ENCODE results near the gene ITPR2.
"Not testable (repeated sequence)": the region's sequence is repeated elsewhere in the genome, so short reads cannot be mapped to it uniquely, and the experiment has no call there.

The ITPR2 gene

DNA sequence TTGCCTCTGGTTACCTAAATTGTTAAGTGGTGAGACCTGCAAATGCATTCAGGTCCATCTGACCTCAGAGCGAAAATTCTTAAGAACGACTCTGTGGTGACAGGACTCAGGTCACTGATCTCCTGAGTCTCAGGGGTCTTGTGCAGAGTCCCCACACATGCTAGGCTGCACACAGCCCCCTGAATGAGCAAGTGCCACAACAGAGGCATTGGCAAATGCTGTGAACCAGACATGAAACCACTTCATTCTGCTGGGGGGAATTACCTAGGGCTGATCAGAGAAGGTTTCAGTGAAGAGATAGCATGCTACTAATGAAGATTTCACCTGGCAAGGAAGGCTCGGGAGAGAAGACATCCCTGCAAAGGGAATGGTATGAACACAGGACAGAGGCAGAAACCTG lies 281.6 kb downstream of the ITPR2 start:
- DNase-seq: no peak

DNA sequence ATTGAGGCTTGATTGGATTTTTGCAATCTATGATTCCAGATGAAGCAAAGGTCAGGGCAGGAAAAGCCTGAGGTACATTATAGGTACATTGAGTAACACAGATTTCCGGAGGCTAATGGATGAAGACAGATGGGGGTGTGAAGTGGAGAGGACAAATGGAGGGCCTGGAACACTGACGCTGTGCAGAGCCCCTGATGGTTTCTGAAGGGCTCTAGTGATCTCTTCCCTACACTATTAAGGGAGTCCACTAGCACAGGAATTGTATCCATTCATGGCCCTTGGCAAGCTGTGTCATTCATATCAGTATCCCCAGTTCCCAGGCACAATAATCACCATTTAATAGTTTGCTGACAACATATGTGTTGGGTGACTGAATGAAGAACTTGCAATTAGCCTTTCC lies 284.8 kb downstream of the ITPR2 start:
- no peak for DNase-seq

DNA sequence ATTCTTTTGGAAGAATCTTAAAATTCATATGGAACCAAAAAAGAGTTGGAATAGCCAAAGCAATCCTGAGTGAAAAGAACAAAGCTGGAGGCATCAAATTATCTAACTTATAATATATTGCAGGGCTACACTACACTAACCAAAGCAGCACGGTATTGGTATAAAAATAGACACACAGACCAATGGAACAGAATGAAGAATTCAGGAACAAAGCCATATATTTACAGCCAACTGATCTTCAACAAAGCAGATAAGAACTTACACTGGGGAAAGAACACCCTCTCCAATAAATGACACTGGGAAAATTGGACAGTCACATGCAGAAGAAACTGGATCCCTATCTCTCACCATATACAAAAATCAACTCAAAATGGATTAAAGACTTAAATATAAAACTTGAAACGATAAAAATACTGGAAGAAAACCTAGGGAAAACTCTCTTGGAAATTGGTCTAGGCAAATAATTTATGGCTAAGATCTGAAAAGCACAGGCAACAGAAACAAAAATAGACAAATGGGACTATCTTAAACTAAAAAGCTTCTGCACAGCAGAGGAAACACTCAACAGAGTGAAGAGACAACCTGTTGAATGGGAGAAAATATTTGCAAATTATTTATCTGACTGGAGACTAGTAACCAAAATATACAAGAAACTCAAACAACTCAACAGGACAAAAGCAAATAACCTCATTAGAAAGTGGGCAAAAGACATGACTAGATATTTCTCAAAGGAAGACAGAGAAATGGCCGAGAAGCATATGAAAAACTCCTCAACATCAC lies 286.3 kb downstream of the ITPR2 start:
- DNase-seq: no peak

DNA sequence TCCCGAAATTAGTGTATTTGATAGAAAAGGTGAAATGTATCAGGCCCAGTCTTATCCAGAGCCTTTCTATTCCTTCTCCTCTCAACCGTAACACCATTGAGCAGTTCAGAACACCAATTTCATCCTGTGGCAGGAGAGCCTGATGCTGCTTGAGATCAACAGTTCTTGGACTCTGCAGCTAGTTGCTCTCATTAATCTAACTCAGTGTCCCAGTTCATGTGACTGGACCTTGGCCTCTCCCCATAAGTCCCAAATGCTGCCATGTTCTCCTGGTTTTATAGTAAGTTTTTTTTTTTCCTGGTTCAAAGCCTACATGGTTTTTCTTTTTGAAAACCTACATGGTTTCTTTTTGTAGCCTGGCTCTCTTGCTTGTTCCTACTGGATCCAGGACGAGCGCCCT lies 293.9 kb downstream of the ITPR2 start:
- no peak for DNase-seq

DNA sequence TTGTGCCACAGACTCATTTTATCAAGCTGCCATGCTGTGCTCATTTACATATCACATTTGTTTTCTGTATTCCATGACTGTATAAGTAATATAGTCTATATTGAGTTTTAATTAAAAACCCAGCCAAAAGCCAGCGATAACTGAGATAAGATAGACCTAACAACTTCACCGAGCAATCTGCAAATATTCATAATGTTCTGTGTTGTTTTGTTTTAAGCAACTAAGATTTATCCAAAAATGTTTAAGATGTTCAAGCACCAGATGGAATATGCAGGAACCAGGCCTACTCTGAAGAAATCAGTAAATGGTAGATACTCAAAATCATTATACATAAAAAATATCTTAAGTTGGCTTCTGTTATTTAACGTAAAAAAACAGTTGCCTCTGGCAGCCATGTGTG lies 295.3 kb downstream of the ITPR2 start:
- DNase-seq: no peak

DNA sequence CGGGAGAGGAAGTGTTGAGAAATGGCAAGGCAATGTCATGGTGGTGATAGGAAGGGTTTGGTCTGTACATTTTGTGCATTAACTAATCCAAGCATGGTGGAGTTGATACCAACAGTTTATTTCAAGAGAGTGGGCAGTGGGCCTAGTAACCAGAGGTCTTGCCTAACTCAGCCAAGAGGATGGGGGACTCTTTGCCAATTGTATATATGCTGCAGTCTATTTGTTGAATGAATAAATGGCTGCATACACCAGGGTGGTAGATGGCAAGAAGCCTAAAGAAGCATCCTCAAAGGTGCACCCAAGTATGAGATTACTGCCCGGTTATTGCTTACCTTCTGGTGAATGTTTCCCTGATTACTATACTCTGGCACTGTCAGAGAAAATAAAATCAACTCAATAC lies 295.9 kb downstream of the ITPR2 start:
- no peak for DNase-seq

DNA sequence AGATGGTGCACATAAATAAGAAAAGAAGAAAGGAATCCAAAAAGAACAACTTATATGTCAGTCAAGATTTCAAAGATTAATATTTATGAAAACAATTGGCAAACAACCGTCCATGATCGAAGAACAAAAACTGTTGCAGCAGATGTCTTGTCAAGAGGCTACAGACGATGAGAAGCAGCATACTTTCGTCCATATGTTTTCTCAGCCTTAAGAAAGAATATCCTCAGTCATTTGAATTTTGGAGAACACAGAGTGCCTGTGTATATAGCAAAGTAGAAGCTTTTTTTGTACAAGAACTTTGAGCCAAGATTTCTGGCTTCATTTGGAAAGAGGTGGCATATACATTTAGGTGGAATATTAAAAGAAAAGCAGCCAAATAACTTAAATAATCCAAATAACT lies 297.2 kb downstream of the ITPR2 start:
- DNase-seq: no peak

DNA sequence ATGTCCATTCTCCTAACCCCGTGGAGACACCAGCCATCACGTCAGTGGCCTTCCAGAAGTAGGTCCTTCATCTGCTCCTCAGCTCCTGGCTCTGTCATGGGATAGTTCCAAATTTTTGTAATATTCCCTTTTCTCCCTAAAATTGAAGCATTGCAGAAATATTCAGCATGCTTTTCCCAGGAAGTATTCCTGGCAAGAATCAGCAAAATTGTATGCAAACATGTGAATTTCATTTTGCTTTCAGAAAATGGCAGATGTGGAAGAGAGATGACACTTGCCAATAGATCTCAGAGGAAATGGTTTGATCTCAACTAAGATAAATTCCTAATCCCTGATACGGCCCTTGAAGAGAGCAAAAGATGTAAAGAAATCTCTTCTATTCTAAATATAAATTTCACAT lies 298.9 kb downstream of the ITPR2 start:
- DNase-seq: no peak

DNA sequence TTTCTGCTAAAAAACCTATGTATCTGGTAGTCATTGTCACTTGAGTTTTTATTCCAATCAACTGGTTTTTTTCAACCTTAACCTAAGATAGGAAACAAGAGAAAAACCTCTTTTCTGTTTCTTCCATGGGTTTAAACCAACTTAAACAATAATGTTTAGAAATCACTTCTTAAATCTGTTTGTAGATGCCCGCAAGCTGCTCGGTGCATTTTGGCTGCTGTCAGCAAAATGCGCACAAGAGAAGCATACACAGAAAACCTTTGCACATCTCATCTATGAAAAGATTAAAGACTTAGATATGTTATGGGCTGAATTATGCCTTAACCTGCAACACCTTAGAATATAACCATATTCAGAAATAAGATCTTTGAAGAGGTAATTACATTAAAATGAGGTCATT lies 299.8 kb downstream of the ITPR2 start:
- DNase-seq: no peak

DNA sequence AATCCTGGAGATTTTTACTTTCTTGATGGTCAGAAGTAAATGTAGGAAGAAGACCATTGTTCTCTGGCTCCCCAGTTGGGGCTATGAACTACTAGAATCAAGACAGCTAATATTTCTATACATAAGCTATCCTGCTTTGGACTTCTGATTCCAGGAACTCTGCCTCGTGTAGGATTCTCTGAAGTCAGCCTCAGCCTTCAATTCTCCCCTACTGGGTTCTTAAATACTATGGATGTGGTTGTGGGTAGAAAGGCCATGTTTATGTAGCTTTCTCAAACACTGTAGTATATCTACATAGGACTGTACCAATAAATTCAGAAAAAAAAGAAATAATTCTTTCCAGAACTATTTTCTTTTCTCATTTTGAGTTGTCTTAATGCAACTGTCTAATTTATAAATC lies 302.5 kb downstream of the ITPR2 start:
- DNase-seq: no peak

DNA sequence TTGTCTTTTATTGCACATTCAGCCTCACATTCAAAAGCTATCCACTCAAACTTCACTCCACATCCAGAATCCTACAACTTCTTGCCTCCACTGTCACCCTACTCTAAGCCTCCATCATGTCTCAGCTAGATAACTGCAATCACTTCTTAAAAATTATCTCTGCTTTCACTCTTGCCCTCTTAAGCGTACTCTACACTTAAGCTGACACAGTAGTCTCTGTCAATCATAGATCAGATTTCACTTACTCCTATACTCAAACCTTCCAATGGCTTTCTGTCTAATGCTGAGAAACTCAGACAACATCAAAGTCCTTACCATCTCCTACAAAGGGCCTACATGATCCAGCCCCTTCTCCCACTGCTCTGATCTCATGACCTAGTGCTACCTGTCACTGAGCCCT lies 304.1 kb downstream of the ITPR2 start:
- DNase-seq: no peak

DNA sequence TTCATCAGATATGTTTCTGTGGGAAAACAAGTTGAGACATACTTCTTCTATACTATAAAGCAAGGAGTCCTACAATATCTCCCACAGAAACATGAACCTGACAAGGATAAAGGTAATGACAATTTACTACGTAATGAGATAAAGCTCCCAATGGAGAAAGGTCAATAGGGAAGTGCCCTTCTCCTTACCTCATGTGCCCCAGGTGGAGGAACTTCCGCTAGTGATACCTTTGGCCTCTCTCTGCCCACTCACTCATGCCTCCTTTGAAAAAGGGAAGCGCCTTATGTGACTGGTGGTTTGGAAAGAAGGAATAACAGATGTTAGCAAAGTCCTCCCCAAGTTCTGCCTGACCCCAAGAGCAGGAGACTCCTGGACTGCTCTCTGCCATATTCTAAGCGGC lies 305.3 kb downstream of the ITPR2 start:
- no peak for DNase-seq

DNA sequence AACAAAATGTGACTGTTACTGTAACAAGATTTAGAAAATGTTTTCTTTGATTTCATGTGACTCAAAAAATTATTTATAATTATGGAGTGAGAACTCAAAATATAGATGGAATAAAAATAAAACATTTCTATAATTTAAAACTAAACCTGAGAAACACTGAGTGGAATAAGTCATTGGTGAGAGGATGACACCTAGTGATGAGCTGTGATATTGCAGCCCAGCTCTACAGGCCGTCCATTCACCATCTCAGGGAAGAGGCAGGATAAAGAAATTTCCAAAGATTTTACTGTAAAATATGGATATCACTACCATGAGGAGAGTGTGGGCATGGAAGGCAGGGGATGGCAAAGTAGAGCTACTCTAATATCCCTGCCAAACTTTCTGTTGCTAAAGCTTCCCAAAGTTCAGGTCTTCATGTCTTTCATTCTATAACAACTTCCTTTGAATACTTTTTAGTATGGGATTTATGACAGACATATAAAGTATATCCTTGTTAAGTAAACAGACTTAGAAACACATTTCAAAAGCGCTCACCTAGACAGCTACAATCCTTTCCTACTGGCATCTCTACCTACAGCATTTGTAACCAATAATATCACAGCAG lies 308.0 kb downstream of the ITPR2 start:
- DNase-seq: no peak

DNA sequence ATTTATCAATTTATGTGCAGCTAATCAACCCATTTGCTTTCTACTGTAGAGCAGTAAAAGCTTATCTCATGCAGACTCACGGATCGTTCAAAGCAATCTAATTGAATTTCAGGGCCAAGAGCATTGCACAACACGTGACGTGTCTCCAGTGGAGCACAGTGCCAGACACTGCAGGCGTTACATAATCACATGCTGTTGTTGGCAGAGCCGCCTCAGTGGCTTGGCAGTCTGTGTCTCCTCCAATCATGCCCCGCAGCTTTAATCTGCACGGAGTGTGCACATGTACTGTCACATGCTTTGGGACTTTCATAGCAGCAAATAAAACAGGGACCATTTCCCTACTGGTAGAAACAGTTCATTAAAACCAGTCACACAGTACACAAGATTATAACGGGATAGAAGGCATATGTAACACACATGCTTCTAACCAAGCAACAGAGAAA lies 309.3 kb downstream of the ITPR2 start:
- DNase-seq: no peak

DNA sequence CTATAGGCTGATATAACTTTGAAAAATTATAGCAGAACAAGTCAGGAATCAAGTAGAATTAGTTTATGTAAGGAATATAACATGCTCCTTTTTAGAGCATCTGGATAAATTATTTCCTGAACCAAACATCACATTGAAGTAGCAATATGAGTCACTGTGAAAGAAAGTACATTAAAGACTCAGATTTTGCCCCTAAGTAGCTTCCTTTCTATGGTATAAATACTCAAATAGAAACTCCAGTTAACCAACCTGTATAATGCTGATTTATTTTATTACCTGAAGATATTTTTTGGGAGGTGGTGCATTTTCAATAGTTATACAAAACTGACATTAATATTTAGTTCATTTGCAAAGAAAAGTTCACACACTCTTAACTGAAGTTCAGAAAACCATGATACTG lies 312.1 kb downstream of the ITPR2 start:
- no peak for DNase-seq

DNA sequence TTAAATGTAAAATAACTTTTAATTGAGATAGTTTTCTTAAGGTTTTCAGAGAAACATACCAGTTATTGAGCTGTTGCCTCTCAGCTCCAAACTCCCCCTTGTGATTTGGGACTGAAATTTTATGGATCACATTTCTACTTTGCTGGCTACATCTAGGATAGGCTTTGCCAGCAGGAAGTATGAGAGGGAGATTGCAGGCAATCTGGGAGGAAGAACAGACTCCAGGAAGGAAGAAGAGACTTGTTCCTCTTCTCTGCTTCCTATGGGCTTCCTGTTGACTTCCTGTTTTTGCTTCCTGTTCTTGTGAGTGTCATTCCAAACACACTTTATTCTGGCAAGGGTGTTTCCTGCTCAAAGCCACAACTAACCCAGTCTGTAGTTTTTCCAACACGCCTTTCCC lies 312.9 kb downstream of the ITPR2 start:
- DNase-seq: no peak

DNA sequence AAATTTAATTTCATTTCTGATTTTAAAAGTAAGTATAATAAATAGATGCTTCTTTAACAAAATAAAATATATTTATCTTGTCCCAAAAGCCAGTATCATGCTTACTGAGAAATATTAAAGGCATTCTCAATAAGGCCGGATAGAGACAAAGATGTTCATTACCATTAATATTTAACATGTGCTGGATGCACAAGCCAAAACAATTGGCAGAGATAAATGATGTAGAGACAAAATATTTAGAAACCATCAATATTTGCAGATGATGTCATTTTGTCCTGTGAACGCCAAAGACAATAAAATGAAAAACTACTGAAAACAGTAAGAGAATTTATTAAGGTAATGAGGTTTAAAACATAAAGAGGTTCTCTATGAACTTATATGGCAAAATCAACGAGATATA lies 313.5 kb downstream of the ITPR2 start:
- DNase-seq: no peak

DNA sequence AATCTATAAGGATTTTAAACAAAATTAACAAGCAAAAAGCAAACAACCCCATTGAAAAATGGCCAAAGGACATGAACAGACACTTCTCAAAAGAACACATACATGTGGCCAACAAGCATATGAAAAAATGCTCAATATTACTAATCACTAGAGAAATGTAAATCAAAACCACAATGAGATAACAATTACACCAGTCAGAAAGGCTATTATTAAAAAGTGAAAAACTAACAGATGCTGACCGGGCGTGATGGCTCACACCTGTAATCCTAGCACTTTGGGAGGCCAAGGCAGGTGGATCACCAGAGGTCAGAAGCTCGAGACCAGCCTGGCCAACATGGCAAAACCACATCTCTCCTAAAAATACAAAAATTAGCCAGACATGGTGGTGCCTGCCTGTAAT lies 315.7 kb downstream of the ITPR2 start:
- DNase-seq: not testable (repeated sequence)

DNA sequence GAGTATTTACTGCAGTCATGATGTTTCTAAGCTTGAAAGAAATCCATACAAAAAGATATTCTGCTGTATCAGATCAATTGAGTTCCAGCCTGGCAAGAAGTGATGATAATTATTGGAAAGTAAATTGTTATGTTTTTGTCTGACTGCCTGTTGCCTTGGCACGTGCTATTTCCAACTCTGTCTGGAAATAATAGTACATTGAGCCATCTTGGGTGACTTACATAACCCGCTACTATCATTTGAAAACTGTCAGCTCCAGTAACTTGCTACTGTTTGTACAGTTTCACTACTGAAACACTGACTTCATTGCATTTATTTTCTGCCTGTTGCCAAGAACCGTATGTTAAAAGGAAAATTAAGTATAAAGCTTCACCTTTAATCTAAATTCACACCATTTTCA lies 318.6 kb downstream of the ITPR2 start:
- no peak for DNase-seq

DNA sequence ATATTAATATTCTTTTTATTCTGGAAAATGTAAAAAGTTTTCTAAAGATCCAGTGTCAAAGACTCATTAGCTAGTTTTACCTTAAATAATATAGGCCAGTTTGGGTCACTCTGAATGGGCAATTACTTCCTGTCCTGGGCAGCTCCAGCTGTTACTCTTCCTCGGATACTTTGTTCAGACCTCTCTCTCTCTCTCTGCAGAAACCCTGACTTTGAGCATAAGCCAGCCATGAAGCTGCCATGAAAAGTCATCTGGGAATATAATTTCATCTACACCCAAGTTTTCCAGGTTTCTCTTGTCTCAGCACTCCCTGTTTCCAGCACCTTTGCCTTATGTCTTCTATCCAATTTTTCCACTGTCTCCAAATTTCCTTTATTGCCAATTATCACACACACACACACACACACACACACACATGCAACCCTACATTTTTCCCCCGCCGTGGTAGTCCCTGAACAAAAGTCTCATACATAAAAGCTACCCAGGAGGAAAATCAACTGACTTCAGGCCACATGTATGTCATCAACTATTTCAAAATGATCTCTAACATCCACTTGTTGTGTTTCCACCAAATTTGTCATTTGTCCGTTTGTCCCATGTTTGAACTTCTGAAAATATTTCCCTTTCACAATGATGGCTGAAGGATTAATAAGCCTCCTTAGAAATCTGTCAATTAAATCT lies 319.5 kb downstream of the ITPR2 start:
- DNase-seq: no peak

DNA sequence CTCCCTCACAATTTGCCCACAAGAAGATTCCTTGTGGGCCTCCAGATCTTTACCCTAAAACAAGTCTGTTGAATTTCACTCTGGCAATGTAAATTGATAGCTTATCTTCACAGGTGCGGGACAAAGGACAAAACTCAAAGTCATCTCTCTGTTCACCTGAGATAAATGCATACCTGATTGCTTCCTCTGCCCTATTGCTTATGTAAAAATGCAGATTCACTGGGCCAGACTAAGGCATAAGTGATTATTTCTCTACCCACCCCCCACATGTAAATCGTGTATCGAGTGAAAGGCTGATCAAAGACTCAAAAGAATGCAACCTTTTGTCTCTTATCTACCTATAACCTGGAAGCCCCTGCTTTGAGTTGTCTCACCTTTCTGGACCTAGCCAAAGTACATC lies 320.8 kb downstream of the ITPR2 start:
- no peak for DNase-seq

DNA sequence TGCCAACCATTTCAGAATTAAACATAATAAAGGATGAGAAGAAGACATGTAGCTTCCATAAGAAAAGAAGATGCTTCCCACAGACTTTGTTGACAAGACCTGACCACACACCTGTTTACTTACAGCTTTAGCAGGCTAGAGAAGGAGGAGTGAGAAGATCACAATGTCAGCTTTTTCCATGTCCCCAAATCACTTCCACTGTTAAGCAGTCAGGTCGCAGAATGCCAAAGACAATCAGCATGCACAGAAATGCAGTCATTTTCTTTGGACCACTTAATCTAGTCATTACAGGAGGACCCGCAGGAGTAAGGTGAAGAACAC lies 322.7 kb downstream of the ITPR2 start:
- DNase-seq: no peak

DNA sequence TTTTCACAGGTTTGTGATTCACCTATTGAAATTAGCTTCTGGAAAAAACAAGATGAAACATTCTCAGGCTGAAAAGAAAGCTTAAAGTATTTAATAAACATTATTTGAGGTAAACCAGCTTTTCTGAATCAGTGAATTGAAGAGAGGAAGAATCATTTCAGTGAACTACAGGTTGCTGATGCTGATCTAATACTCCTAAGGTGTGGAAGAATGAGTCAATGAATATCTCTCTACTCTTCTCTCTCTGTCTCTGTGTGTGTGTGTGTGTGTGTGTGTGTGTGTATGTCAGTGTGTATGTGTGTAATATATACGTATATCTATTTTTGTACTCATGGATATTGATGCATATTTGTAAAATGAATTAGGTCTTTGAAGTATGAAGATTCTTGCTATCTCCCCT lies 325.4 kb downstream of the ITPR2 start:
- no peak for DNase-seq

DNA sequence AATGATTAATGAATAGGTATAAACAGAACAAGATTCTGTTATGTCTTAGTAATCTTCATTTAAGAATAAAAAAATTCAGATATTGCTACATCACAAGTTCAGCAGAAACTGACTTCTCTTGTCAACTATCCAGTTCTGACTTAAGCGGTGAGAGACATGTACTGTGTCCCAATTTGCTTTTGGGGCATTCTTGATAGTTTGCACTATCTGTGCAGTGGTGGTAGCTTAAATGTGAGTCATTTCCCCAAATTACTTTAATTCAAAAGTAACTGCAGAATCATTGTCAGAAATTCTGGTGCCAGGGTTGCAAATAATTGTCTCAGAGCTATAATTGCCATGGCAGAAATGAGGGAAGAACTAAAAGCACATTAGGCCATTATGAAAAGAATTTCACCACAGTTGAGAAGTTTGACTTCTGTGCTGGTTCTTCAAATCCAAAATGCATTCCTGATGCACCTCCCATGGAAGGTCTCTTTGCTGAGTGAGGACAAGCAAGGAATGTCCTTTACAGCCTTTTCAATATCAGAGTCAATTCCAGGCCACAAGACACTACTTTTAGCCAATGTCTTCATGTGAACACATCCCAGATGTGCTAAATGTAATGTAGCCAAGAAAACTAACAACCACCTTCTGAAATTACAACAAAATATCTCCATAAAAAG lies 332.9 kb downstream of the ITPR2 start:
- no peak for DNase-seq
